ENCODE data around the gene TNFRSF21. TPM values are rescaled to one million over a fixed set of nuclear protein-coding genes. Genes with fewer than 3 reads are reported as not detected.

TNFRSF21 gene
- total RNA-seq, 1 experiment from 2014 or later: 47.3 TPM

Other genes starting within 250 kb of the TNFRSF21 start
- gene CD2AP, start 167.9 kb upstream of the TNFRSF21 start, total RNA-seq (2021): 62.3 to 77.0 TPM (median 62.3 TPM) in 3 replicates

All from WTC11 (cell line).